GM12873 (cell line): ENCODE measurements around the gene PARP16.

Experiments used
- TF ChIP-seq, protein P1 (sequence below): IDR thresholded peaks from 2 replicates; pipeline ENCODE4 v1.5.1; 2012; ENCODE audit warnings: low read depth, mild to moderate bottlenecking, moderate library complexity, low read length, control low read depth; ENCODE audit not compliant: insufficient read depth; ENCODE audit errors: missing control alignments

The PARP16 gene

DNA sequence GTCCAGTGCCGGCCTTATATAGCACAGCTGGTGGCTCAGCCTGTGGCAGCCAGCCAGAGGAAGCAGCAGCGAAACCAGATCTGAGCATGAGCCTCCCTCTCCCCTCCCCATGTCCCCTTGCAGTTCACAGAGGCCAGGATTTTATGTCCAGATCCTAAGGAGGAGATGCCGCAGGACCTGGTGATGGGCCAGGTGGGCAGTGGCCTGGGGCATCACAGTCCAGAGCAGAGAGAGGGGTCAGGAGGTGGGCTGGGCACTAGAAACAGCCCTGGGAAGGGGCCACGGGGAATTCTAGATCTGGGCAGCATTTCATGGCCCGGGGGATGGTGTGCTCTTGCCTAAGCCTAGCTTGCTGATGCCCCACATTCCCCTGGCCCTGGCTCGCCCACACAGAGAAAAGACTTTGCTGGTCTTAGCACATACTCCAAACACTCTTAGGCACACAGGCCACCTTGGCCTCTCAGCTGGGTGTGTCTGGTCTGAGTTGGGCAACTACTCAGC, 75.2 kb downstream of the PARP16 start:
- TF ChIP-seq, protein P1, sequence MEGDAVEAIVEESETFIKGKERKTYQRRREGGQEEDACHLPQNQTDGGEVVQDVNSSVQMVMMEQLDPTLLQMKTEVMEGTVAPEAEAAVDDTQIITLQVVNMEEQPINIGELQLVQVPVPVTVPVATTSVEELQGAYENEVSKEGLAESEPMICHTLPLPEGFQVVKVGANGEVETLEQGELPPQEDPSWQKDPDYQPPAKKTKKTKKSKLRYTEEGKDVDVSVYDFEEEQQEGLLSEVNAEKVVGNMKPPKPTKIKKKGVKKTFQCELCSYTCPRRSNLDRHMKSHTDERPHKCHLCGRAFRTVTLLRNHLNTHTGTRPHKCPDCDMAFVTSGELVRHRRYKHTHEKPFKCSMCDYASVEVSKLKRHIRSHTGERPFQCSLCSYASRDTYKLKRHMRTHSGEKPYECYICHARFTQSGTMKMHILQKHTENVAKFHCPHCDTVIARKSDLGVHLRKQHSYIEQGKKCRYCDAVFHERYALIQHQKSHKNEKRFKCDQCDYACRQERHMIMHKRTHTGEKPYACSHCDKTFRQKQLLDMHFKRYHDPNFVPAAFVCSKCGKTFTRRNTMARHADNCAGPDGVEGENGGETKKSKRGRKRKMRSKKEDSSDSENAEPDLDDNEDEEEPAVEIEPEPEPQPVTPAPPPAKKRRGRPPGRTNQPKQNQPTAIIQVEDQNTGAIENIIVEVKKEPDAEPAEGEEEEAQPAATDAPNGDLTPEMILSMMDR, result no peak

DNA sequence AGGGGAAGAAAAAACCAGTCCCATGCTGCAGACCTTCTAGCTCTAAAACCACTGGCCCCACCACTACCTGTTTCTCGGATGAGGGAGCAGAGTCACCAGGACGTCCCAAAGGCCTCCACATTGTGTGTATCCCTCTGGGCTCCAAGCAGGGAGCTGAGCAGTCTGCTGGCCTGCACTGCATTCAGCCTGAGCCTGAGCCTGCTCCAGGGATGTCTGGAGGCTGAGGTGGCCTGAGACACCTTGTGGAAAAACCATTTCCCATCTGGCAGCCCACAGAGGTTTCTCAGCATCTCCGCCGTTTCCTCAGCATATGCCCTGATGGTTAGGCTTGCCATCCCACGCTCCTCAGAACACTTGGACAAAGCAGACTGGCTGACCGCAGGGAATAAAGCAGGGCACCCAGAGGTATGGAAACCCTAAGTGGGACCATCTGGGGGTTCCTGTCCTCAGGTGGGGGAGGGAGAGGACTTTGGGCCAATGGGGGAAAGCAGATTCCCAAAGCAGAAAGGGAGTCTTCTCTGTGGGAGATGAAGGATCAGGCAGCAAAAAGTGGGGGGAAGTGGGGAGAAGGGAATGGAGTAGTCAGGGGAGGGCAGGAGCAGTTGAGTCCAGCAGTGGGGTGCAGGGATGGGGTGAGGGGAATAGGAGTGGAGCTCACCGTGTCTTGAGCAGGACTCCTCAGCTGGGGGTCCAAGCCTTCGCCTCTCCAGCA, 75.8 kb downstream of the PARP16 start, which contains the start of gene CILP:
TSS of gene CILP (minus strand) at position 704 of the 712 bp plus-strand sequence. CDS start 1,718 bp downstream, outside the sequence.
- TF ChIP-seq, protein P1, result no peak

DNA sequence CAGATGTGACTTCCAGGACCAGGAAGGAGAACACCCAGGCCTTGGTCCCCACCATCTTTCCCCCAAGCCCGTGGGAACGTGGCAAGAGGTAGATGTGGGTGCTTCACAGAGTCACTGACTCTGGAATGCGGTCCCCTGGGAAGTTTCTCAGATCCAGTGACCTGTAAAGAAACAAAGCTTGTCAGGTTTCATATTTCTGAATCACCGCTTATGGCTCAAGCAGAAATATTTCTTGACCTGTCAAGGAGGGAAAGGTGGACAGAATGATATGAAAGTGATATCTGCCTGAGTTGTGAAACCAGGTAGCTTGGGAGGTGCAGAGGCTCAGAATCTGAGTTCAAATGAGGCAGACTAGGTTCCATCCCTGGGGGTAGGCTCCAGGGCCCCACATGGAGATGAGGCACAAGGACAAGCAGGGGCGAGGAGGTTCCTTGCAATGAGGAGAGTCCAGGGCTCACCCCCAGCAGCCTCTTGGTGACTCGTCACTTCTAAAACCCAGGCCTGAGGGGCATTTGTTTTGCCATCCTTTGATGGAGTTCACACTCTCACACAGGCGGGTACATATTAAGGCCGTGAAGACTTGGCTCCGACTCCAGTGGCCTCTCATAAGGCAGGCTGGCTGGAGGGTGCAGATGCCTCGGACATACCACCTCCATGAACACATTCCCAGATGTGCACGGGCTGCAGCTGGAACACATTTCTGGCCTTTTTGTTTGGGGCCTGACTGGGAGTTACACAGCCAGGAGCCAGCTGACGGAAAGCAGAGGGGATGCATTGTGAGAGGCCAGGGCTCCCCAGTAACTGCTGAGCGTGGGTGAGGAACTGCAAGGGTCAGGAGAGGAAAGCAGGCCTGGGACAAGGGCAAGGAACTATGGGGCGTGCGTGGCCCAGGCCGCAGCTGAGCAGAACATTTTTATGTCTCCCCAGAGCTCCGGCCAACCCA, 76.7 kb downstream of the PARP16 start:
- TF ChIP-seq, protein P1, result no peak

DNA sequence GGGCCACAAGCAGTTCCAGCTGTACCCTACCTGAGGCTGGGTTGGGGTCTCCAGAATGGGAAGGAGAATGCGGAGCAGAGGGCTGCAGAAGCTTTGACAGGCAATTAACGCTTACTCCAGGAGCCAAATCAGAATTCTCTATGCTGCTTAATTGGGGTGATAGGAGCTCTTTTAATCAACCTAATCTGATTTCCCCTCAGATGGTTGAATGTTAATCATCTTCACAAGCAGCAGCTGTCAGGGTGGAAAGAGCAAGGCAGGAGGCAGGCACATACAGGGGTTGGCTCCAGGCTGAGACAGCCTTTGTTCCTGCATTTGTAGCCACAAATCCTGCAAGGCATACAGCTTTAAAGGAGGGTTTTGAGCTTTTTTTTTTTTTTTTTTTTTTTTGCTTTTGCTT, 78.0 kb downstream of the PARP16 start:
- TF ChIP-seq, protein P1, result no peak
